Renal cortex interstitium (tissue), 11 donors: ENCODE results near the gene TSC2. TPM values are rescaled to one million over a fixed set of nuclear protein-coding genes. Genes with fewer than 3 reads are reported as not detected.
"Not testable (repeated sequence)": the region's sequence is repeated elsewhere in the genome, so short reads cannot be mapped to it uniquely, and the experiment has no call there.

Source experiments
- DNase-seq, 11 donors: peaks; one replicate each; pipeline ENCODE4 v3.0.0-alpha.2; 2013; ENCODE audit warnings: low read depth in 9 of 11, low spot score in 4 of 11; ENCODE audit errors: extremely low read depth in 1 of 11
- polyA plus RNA-seq, 3 donors: library from polyadenylated mRNA; unstranded; fragments of 120-200 nt; gene quantifications; one replicate each; pipeline ENCODE4 v1.2.1, GENCODE V29; 2013; ENCODE audit not compliant: insufficient read length in 3 of 3

The TSC2 gene
- polyA plus RNA-seq, 3 donors, result 138 to 170 (median 151) TPM

DNA sequence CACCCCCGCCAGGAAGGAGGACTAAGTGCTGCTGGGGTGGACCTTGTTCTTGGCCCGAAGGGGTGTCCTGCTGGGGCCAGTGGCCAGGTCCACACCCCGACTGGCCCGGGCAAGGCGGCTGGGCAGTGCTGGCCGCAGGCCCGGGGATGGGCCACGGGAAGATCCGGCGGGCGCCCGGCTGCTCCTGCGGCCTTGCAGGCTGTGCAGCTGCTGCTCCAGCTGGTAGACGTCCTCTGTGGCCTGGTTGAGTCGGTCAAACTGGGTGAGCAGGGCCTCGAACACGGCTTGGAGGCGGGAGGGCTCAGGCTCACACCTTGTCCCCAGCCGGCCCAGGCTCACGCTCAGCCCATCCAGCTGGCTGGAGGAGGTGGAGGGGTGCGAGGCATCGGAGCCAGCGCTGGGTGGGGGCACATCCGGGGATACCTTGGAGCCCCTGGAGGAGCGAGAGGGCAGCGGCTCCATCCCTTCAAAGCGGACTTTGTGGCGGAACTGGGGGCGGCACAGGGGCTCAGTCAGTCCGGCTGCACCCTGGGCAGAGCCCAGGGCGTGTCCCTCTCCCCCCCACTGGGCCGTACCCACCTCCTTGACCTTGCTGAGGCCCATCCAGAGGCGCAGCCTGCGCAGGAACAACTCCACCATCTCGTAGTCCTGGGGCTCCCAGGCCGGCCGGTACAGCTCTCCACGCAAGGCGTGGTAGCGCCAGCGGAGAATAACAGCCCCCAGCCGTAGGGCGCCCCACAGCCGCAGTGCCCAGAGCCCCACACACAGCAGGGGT lies 42.1 kb downstream of the TSC2 start:
- no peak for DNase-seq

GRCh38 chr16:2090481-2090776 lies 42.6 kb downstream of the TSC2 start:
- no peak for DNase-seq

DNA sequence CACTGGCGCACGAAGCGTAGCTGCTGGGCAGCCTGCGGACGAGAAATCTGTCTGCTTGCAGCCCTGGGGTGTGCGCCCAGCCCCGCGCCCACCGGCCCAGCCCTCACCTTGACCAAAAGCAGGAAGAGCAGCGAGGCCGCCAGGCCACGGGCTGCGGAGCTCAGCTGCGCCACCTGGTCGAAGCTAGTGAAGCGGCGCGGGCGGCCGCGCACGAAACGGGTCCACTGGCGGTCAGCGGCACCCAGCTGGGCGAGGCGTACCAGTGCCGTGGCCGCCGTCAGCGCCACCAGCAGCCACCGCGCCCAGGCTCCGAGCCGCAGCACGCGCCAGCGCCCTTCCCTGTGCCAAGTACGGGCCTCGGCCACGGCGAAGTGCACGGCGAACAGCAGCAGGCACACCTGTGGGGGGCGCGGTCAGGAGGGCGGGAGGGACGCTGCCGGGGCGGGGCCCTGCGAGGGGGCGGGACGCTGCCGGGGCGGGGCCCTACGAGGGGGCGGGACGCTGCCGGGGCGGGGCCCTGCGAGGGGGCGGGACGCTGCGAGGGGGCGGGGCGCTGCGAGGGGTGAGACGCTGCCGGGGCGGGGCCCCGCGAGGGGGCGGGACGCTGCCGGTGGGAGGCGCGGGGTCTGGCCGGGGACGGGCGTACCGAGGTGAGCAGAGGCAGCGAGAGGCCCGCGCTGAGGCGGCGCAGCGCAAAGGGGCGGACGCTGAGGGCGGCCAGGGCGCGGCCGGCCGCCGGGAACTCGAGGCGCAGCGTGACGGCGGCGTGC lies 43.2 kb downstream of the TSC2 start:
- peak; percentile 47 to 77 (median 70) for DNase-seq

- DNase-seq, result no peak
Observed at GRCh38 chr16:2091547-2092255, 43.9 kb downstream of the TSC2 start.

- DNase-seq, result no peak
Observed at GRCh38 chr16:2092256-2092620, 44.5 kb downstream of the TSC2 start.

- no peak for DNase-seq
Observed at GRCh38 chr16:2092866-2093265, 45.1 kb downstream of the TSC2 start.

DNA sequence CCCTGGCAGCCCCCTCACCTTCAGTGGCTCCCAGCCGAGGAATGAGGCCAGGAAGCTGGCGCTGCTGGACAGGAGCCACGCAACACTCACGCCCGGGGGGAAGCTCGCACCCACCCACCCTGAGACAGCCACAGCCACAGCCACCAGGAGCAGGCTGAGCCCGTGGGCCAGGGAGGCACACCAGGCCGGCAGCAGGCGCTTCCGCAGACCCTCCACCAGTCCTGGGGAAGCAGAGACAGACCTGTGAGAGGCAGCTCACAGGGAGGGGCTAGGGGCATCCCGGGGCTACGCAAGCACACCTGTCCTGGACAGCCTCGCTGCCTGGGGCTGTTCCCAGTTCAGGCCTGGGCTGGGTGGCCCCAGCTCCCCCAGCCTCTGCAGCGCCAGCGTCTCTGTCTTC lies 46.0 kb downstream of the TSC2 start:
- no peak for DNase-seq

DNA sequence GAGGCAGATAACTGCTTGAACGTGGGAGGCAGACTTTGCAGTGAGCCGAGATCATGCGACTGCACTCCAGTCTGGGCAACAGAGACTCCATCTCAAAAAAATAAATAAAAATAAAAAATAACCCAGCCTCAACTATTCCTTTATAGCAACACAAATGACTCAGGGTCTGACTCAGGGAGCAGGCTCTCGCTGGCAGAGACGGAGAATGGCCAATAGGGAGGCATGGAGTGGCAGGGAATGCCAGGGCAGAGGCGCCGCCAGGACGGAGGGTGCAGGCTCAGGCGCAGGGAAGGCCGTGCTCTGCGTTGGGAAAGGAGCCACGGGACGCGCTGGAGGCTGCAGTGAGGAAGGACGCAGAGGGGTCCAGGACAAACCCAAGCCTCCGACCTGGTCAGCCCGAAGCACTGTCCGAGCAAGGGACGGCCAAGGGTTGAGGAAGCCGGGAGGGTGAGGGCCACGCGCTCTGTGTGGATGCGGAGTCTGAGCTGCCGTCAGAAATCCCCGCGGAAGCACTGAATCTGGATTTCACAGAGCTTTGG lies 47.6 kb downstream of the TSC2 start:
- no peak for DNase-seq

GRCh38 chr16:2095918-2096582 lies 48.3 kb downstream of the TSC2 start:
- DNase-seq, result no peak

DNA sequence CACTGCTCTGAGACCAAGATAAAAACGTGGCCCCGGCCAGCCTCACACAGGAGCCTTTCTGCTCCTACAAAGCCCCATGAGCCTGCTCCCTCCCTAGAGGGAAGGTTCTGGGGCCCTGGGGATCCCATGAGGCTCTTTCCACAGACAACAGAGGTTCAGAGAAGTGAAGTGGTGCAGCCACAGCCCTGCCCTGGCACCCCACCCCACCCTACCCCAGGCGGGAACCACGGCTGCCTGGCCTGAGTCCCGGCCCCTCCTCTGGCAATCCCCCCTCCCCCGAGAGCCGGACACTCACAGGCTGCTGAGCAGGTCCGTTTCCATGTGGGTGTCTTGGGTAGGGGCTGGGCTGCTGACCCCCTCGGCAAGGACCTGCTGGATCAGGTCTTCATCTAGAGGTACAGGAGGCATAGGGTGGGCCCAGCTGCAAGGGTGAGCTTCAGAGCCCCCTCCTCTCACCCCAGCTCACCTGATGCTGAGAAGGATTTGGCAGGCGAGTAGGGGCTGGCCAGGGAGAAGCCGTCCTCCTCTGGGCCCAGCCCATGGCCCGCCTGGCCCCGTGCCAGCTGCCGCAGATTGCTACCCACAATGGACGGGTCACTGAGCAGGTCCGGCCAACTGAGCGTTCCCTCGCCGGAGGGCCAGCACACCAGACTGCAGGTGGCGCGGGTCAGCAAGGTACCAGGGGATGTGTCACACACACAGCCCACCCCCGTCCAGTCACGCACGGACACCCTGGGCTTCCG lies 49.2 kb downstream of the TSC2 start:
- no peak for DNase-seq

GRCh38 chr16:2097689-2098088 lies 49.9 kb downstream of the TSC2 start:
- not testable (repeated sequence) for DNase-seq

DNA sequence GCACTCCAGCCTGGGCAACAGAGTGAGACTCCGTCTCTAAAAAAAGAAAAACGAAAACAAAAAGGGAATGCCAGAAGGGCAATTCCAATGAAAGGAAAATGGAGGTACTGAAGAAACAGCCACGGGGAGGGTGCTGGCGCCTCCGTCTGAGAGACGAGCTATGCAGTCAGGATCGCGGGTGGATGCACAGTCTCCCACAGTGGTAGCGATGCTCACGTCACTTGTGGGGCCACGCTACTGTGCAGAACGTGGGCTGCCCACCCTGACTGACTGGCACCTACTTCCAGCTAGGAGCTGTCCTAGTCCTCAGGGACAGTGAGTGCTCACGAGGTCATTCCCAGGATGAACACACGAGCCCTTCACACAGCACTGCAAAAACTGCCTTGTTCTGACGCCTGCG lies 53.8 kb downstream of the TSC2 start:
- DNase-seq, result not testable (repeated sequence)

DNA sequence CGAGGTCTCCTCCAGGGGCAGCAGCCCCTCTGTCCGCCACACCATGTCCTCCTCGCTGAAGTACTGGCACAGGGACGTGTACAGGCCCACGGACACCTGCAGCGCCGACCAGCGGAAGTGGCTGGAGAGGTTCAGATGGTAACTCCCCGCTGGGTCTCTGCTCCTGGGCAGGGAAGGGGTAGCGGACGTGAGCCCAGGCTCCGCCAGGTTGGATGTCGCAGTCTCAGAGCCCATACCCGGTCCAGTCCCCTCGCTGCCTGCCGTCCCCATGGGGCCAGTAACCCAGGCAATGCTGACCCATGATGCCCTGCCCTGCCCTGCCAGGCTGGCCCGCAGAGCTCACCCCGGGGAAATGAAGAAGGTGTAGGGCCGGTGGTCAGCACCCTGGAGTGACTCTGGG lies 54.7 kb downstream of the TSC2 start:
- DNase-seq, result no peak

DNA sequence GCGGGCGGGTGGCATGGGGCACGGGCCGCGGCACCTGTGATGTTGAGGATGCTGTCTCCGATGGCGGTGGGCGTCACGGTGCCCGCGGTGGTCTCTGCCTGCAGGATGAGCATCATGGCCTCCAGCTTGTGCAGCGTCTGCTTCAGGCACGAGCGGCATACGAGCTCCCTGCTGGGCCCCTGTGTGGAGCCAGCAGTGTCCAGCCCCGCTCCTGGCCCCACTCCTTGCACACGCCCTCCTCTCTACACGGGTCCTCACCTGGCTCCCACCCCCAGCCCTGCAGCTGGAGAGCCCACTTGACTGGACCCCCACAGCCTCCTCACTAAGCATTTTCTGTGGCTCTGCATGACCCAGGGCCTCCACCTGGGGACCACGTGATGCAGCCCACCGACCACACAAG lies 56.7 kb downstream of the TSC2 start:
- not testable (repeated sequence) for DNase-seq

DNA sequence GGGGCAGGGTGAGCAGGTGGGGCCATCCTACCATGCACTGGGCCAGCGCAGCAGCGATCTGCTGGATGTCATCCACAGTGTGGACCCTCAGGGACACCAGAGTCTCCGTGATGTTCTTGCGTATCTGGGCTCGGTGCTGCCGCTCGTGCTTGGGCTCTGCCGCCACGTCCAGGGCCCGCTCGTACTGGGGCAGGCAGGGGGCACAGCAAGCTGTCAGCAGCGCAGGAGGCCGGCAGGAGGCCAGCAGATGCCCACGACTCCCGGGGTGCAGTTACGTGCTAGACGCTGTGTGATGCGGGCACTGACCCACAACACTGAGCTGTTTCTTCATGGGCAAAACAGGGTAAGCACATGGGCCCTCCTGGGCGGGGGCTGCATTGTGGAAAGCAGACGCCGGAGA lies 57.5 kb downstream of the TSC2 start:
- DNase-seq, result not testable (repeated sequence)

- DNase-seq, result not testable (repeated sequence)
Observed at GRCh38 chr16:2105769-2106168, 58.0 kb downstream of the TSC2 start.

DNA sequence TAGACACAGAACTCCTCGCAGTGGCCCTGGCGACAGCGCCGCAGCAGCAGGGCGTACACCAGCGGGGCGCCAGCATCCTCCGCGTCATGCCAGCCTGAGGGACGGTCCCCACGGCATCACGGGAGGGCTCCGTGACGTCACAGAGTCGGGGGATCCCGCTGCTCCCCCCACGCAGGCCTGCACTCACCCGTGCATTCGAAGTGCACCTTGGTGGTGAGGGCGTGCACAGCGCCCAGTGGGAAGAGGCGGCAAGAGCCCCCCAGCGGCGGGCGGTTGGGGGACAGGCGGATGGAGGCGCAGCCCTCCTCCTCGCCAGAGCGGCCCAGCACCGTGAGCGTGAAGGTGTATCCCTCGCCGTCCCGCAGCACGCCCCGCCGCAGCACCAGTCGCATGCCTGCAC lies 58.4 kb downstream of the TSC2 start:
- not testable (repeated sequence) for DNase-seq

GRCh38 chr16:2107121-2107790 lies 59.5 kb downstream of the TSC2 start:
- DNase-seq, result not testable (repeated sequence)
